IMR-90 (cell line): ENCODE measurements around the gene CAV2. TPM values are rescaled to one million over a fixed set of nuclear protein-coding genes. Genes with fewer than 3 reads are reported as not detected.

Source experiments
- ATAC-seq: fragments of 200-7000 bp; cut with Tn5 transposase; 2 replicates; pipeline ENCODE4 v1.9.1; 2020; ENCODE audit warnings: low read depth, mild to moderate bottlenecking, moderate library complexity
- BruUV-seq: library from RNA; stranded (reverse); fragments of 400-500 nt; replicated peaks from 2 replicates; lab custom pipeline; 2021; lab: Mats Ljungman, UMichigan
- CTCF ChIA-PET: fragments of 300-600 bp; formaldehyde crosslinking; extraction: SDS; loops from one replicate; lab custom pipeline; 2021; ENCODE audit warnings: antibody characterized with exemption; lab: Yijun Ruan, JAX
- POLR2A ChIA-PET: fragments of 300-600 bp; sonication (Branson Sonifier 250); formaldehyde crosslinking; loops from one replicate; lab custom pipeline; 2022; ENCODE audit warnings: antibody characterized with exemption; ENCODE audit not compliant: unreplicated experiment; lab: Charles Lee
- DNase-seq: peaks from one replicate; pipeline ENCODE4 v3.0.0; 2013
- H2AFZ ChIP-seq: replicated peaks from 2 replicates; pipeline ENCODE3; 2013; ENCODE audit warnings: low read length, mild to moderate bottlenecking; ENCODE audit not compliant: poor library complexity
- H2AK5ac ChIP-seq: 2 replicates; pipeline ENCODE4 v1.6.1; 2013; ENCODE audit warnings: low read depth, low read length, inconsistent platforms
- H2AK9ac ChIP-seq: replicated peaks from 2 replicates; pipeline ENCODE3; 2013; ENCODE audit warnings: mild to moderate bottlenecking, low read depth, low read length, moderate library complexity; ENCODE audit not compliant: poor library complexity
- H2BK120ac ChIP-seq: 2 replicates; pipeline ENCODE4 v1.6.1; 2013; ENCODE audit warnings: low read depth, low read length, inconsistent platforms
- H2BK15ac ChIP-seq: 3 replicates; pipeline ENCODE4 v1.6.1; 2013; ENCODE audit warnings: low read depth, low read length, inconsistent platforms
- H2BK20ac ChIP-seq: 2 replicates; pipeline ENCODE4 v1.6.1; 2013; ENCODE audit warnings: low read depth, mild to moderate bottlenecking, inconsistent platforms, low read length, moderate library complexity
- H2BK5ac ChIP-seq: 2 replicates; pipeline ENCODE4 v1.6.1; 2013; ENCODE audit warnings: mild to moderate bottlenecking, low read depth, low read length, inconsistent platforms; ENCODE audit not compliant: poor library complexity, severe bottlenecking
- H3K14ac ChIP-seq: replicated peaks from 2 replicates; pipeline ENCODE4 v1.6.1; 2013; ENCODE audit warnings: low read depth, low read length, inconsistent platforms
- H3K18ac ChIP-seq: 2 replicates; pipeline ENCODE4 v1.6.1; 2013; ENCODE audit warnings: low read depth, low read length, control low read depth
- H3K23ac ChIP-seq: 2 replicates; pipeline ENCODE4 v1.6.1; 2013; ENCODE audit warnings: low read depth, low read length, inconsistent platforms
- H3K27ac ChIP-seq: 2 replicates; pipeline ENCODE4 v1.5.1; 2013; ENCODE audit warnings: mild to moderate bottlenecking, control low read depth, low read length; ENCODE audit not compliant: insufficient read depth
- H3K27me3 ChIP-seq: 2 replicates; pipeline ENCODE4 v1.6.1; 2013; ENCODE audit warnings: low read length; ENCODE audit not compliant: control insufficient read depth, insufficient read depth
- H3K36me3 ChIP-seq: 2 replicates; pipeline ENCODE4 v1.6.1; 2013; ENCODE audit warnings: low read length, mixed read lengths; ENCODE audit not compliant: control insufficient read depth, insufficient read depth
- H3K4ac ChIP-seq: 2 replicates; pipeline ENCODE4 v1.6.1; 2013; ENCODE audit warnings: low read depth, low read length, inconsistent platforms
- H3K4me1 ChIP-seq: 2 replicates; pipeline ENCODE4 v1.6.1; 2013; ENCODE audit warnings: low read length, mixed read lengths; ENCODE audit not compliant: control insufficient read depth, insufficient read depth
- H3K4me2 ChIP-seq: 2 replicates; pipeline ENCODE4 v1.6.1; 2013; ENCODE audit warnings: low read depth, mild to moderate bottlenecking, control low read depth, low read length, moderate library complexity
- H3K4me3 ChIP-seq: 2 replicates; pipeline ENCODE4 v1.5.1; 2013; ENCODE audit warnings: low read depth, mild to moderate bottlenecking, control low read depth, low read length, moderate library complexity; ENCODE audit not compliant: insufficient read depth
- H3K56ac ChIP-seq: 2 replicates; pipeline ENCODE4 v1.6.1; 2013; ENCODE audit warnings: low read length, inconsistent platforms; ENCODE audit not compliant: insufficient read depth; ENCODE audit errors: extremely low read depth
- H3K79me1 ChIP-seq, 2 experiments: 2 replicates each; pipeline ENCODE4 v1.6.1; 2013; ENCODE audit warnings: low read length in 2 of 2, inconsistent platforms in 1 of 2, low read depth in 1 of 2
- H3K9ac ChIP-seq: 2 replicates; pipeline ENCODE4 v1.6.1; 2013; ENCODE audit warnings: low read depth, low read length, control low read depth
- H3K9me1 ChIP-seq: 2 replicates; pipeline ENCODE4 v1.6.1; 2013; ENCODE audit warnings: low read length, inconsistent platforms; ENCODE audit not compliant: insufficient read depth
- H3K9me3 ChIP-seq: 2 replicates; pipeline ENCODE4 v1.6.1; 2013; ENCODE audit warnings: low read length; ENCODE audit not compliant: control insufficient read depth, insufficient read depth
- H4K20me1 ChIP-seq: 2 replicates; pipeline ENCODE4 v1.6.1; 2013; ENCODE audit warnings: low read length, inconsistent platforms; ENCODE audit not compliant: insufficient read depth
- H4K5ac ChIP-seq: 2 replicates; pipeline ENCODE4 v1.6.1; 2013; ENCODE audit warnings: mild to moderate bottlenecking, low read depth, low read length, control low read depth
- H4K8ac ChIP-seq, 2 experiments: 2 replicates each; pipeline ENCODE4 v1.6.1; 2013; ENCODE audit warnings: low read depth in 2 of 2, low read length in 2 of 2, control low read depth in 1 of 2, inconsistent platforms in 1 of 2
- H4K91ac ChIP-seq: 2 replicates; pipeline ENCODE4 v1.6.1; 2013; ENCODE audit warnings: low read depth, low read length, inconsistent platforms; ENCODE audit not compliant: insufficient read depth
- CEBPB ChIP-seq: IDR thresholded peaks from 2 replicates; pipeline ENCODE4 v1.6.1; 2012; ENCODE audit warnings: low read depth, low read length, improper control_type of control experiment
- CHD1 ChIP-seq: IDR thresholded peaks from 2 replicates; pipeline ENCODE4 v1.6.1; 2012; ENCODE audit warnings: low read depth, low read length, improper control_type of control experiment
- CTCF ChIP-seq: conservative IDR thresholded peaks from 2 replicates; pipeline ENCODE4 v1.5.1; 2012; ENCODE audit warnings: mild to moderate bottlenecking, low read depth, low read length, improper control_type of control experiment
- FOS ChIP-seq: fragments of 150-350 bp; IDR thresholded peaks from 2 replicates; pipeline ENCODE4 v1.6.1; 2016; ENCODE audit warnings: low read depth, low read length
- NFE2L2 ChIP-seq: fragments of 150-350 bp; IDR thresholded peaks from 2 replicates; pipeline ENCODE4 v1.6.1; 2016; ENCODE audit warnings: low read depth, mild to moderate bottlenecking, low read length
- POLR2A ChIP-seq: IDR thresholded peaks from 2 replicates; pipeline ENCODE4 v1.6.1; 2012; ENCODE audit warnings: mild to moderate bottlenecking, low read depth, low read length
- RCOR1 ChIP-seq: IDR thresholded peaks from 2 replicates; pipeline ENCODE4 v1.6.1; 2012; ENCODE audit warnings: mild to moderate bottlenecking, low read length, improper control_type of control experiment; ENCODE audit not compliant: insufficient replicate concordance
- RFX5 ChIP-seq: IDR thresholded peaks from 2 replicates; pipeline ENCODE4 v1.8.0; 2012; ENCODE audit warnings: low read depth, mild to moderate bottlenecking, low read length, moderate library complexity
- WGBS, 2 experiments: methylation state at CpG; one replicate each; pipeline versions ENCODE4 v1.1.5 to v1.1.7; 2013; ENCODE audit warnings: missing lambda C conversion rate in 2 of 2; ENCODE audit not compliant: insufficient read length in 1 of 2; ENCODE audit errors: extremely low coverage in 2 of 2; 5-methylcytosine and 5-hydroxymethylcytosine counted together
- dilution Hi-C: fragments of 300-500 bp; cut with HindIII; formaldehyde crosslinking; loops from one replicate; pipeline ENCODE4 v1.14.3; 2018; ENCODE audit warnings: low sequenced_read_pairs; ENCODE audit not compliant: unreplicated experiment
- in situ Hi-C: fragments of 300-500 bp; cut with MboI; formaldehyde crosslinking; loops from 3 replicates; pipeline ENCODE4 v1.14.3; 2019; ENCODE audit warnings: low sequenced_read_pairs, inconsistent platforms, mixed read lengths
- intact Hi-C: fragments of 100-400 bp; cut with micrococcal nuclease; formaldehyde crosslinking; loops from 2 replicates; pipeline ENCODE4 v1.10.0; 2022
- polyA plus RNA-seq, 3 experiments: library from polyadenylated mRNA; depleted of rRNA; stranded (reverse); fragments of >200 nt; gene quantifications; 2 replicates each; pipeline ENCODE4 v1.2.3, GENCODE V29; 2012; ENCODE audit warnings: low replicate concordance in 1 of 3
- total RNA-seq: library from RNA; depleted of rRNA; stranded (reverse); fragments of >200 nt; gene quantifications from 2 replicates; pipeline ENCODE4 v1.2.3, GENCODE V29; 2012
- TF ChIP-seq, protein P1 (sequence below): fragments of 150-350 bp; IDR thresholded peaks from 2 replicates; pipeline ENCODE4 v1.6.1; 2016; ENCODE audit warnings: low read depth, mild to moderate bottlenecking, low read length, moderate library complexity, borderline replicate concordance

CAV2 gene
- total and polyA plus RNA-seq, 2 of the 4 experiments (the other 2 are of a cell fraction): 199 to 265 TPM

GRCh38 chr7:116505278-116505677, 5.7 kb downstream of the CAV2 start:
- WGBS, 2 experiments: no CpG with 5 or more reads among the region's 2 CpGs
- peaks cover 13% of the 10 kb centered on the region for H3K36me3 ChIP-seq

More at GRCh38 chr7:116505278-116505677, 5.7 kb downstream of the CAV2 start:
- H3K4ac ChIP-seq: no peak overlapping the region
- peak overlapping the region; percentile 31; the same call in 1 of the 2 replicates for H3K14ac ChIP-seq
- dilution Hi-C loops (loop anchor here (25.0 kb wide), 1 partner anchor 243 kb away; no protein-coding TSS in a partner anchor), intact Hi-C loops (no loop called here), in situ Hi-C loops (no loop called here)
- BruUV-seq: no TSS peak
- H3K27ac ChIP-seq: no peak overlapping the region
- peaks cover 7 to 47% of the 10 kb centered on the region in 2 experiments; a peak in 3 of 4 replicates for H3K79me1 ChIP-seq
- peak overlapping the region; percentile 80 for H2BK5ac ChIP-seq
- H2BK120ac ChIP-seq: no peak overlapping the region
- no peak overlapping the region for H4K5ac ChIP-seq
- H2AK5ac ChIP-seq: no peak overlapping the region; the same call in 1 of the 2 replicates
- no peak overlapping the region for H3K18ac ChIP-seq
- H3K27me3 ChIP-seq: no peaks in the 10 kb centered on the region
- no peak overlapping the region for H3K4me2 ChIP-seq
- H2AFZ ChIP-seq: no peak overlapping the region
- ATAC-seq (no peak), DNase-seq (no peak)
- H3K4me1 ChIP-seq: peaks cover 5% of the 10 kb centered on the region; the same call in 1 of the 2 replicates
- H4K8ac ChIP-seq: peak overlapping the region in 1 of 2 experiments; percentile 66; a peak in 1 of 4 replicates
- no peak overlapping the region for H3K9ac ChIP-seq
- TF ChIP-seq CHD1 (no peak), FOS (no peak), NFE2L2 (no peak), POLR2A (no peak), RFX5 (no peak), CTCF (no peak), RCOR1 (no peak), CEBPB (no peak)
- TF ChIP-seq, protein P1, sequence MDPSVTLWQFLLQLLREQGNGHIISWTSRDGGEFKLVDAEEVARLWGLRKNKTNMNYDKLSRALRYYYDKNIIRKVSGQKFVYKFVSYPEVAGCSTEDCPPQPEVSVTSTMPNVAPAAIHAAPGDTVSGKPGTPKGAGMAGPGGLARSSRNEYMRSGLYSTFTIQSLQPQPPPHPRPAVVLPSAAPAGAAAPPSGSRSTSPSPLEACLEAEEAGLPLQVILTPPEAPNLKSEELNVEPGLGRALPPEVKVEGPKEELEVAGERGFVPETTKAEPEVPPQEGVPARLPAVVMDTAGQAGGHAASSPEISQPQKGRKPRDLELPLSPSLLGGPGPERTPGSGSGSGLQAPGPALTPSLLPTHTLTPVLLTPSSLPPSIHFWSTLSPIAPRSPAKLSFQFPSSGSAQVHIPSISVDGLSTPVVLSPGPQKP: no peak
- H3K9me1 ChIP-seq: peaks cover 7% of the 10 kb centered on the region
- CTCF ChIA-PET: interaction anchor here (0.9 kb wide), 1 partner anchor 27 kb away, joined by 3 read pairs; no protein-coding TSS in a partner anchor
- H3K9me3 ChIP-seq: no peaks in the 10 kb centered on the region
- H4K91ac ChIP-seq: no peak overlapping the region; the same call in 1 of the 2 replicates
- no peak overlapping the region for H2AK9ac ChIP-seq
- POLR2A ChIA-PET: no interaction called here
- no peak overlapping the region for H3K4me3 ChIP-seq
- H2BK15ac ChIP-seq: no peak overlapping the region
- no peak overlapping the region for H2BK20ac ChIP-seq
- H4K20me1 ChIP-seq: peaks cover 6% of the 10 kb centered on the region; the same call in 1 of the 2 replicates
- no peak overlapping the region for H3K56ac ChIP-seq
- H3K23ac ChIP-seq: peak overlapping the region; percentile 93; the same call in 1 of the 2 replicates
